HL-60/S4 (cell line): Measurements from ENCODE around the gene FOXP4.

Experiments
- in situ Hi-C: fragments of 300-500 bp; cut with MboI; formaldehyde crosslinking; loops from 2 replicates; pipeline ENCODE4 v1.14.3; 2022; ENCODE audit warnings: low sequenced_read_pairs

FOXP4 gene

GRCh38 chr6:41546866-41547798 lies 951 bp downstream of the FOXP4 start:
- in situ Hi-C loops, result no loop called here

- in situ Hi-C loops, result no loop called here
Measured at GRCh38 chr6:41547799-41548097, 1.6 kb downstream of the FOXP4 start.

GRCh38 chr6:41548098-41548840 lies 2.1 kb downstream of the FOXP4 start:
- in situ Hi-C loops, result no loop called here

- in situ Hi-C loops, result no loop called here
Measured at GRCh38 chr6:41548841-41549642, 2.9 kb downstream of the FOXP4 start.

GRCh38 chr6:41549673-41550072 lies 3.5 kb downstream of the FOXP4 start:
- in situ Hi-C loops, result no loop called here

- in situ Hi-C loops, result no loop called here
Measured at GRCh38 chr6:41551086-41551700, 5.0 kb downstream of the FOXP4 start.

- in situ Hi-C loops, result no loop called here
Measured at GRCh38 chr6:41551857-41552256, 5.7 kb downstream of the FOXP4 start.

- in situ Hi-C loops, result no loop called here
Measured at GRCh38 chr6:41552723-41553122, 6.5 kb downstream of the FOXP4 start.

GRCh38 chr6:41553405-41553999 lies 7.3 kb downstream of the FOXP4 start:
- in situ Hi-C loops, result no loop called here

- in situ Hi-C loops, result no loop called here
Measured at GRCh38 chr6:41555326-41556300, 9.4 kb downstream of the FOXP4 start.

GRCh38 chr6:41557335-41557734 lies 11.2 kb downstream of the FOXP4 start:
- in situ Hi-C loops, result no loop called here

- in situ Hi-C loops, result no loop called here
Measured at GRCh38 chr6:41558033-41558807, 12.0 kb downstream of the FOXP4 start.

GRCh38 chr6:41559655-41560427 lies 13.7 kb downstream of the FOXP4 start:
- in situ Hi-C loops, result no loop called here

GRCh38 chr6:41560431-41561192 lies 14.4 kb downstream of the FOXP4 start:
- in situ Hi-C loops, result no loop called here

GRCh38 chr6:41561416-41561815 lies 15.2 kb downstream of the FOXP4 start:
- in situ Hi-C loops, result no loop called here

GRCh38 chr6:41561931-41562911 lies 16.0 kb downstream of the FOXP4 start:
- in situ Hi-C loops, result no loop called here
